GM19328 (cell line): ENCODE measurements around the gene L3MBTL4.
A peak's percentile ranks its signal among the peaks of the same experiment; 100 is the strongest.

Experiments used
- ATAC-seq: cut with Tn5 transposase; IDR thresholded peaks from one replicate; pipeline ENCODE4 v1.9.1; 2021; ENCODE audit warnings: mild to moderate bottlenecking, moderate library complexity; ENCODE audit not compliant: unreplicated experiment

The L3MBTL4 gene

GRCh38 chr18:6367208-6367607 lies 47.5 kb downstream of the L3MBTL4 start:
- no peak for ATAC-seq

GRCh38 chr18:6366776-6367175 lies 47.9 kb downstream of the L3MBTL4 start:
- ATAC-seq: no peak

GRCh38 chr18:6365385-6365784 lies 49.3 kb downstream of the L3MBTL4 start:
- ATAC-seq: no peak

GRCh38 chr18:6363216-6363615 lies 51.5 kb downstream of the L3MBTL4 start:
- peak; percentile 61 for ATAC-seq

GRCh38 chr18:6362559-6363129 lies 52.1 kb downstream of the L3MBTL4 start:
- no peak for ATAC-seq

- no peak for ATAC-seq
Measured at GRCh38 chr18:6357668-6358067, 57.0 kb downstream of the L3MBTL4 start.

GRCh38 chr18:6355789-6356589 lies 58.7 kb downstream of the L3MBTL4 start:
- no peak for ATAC-seq

GRCh38 chr18:6352275-6352674 lies 62.4 kb downstream of the L3MBTL4 start:
- no peak for ATAC-seq

- ATAC-seq: no peak
Measured at GRCh38 chr18:6342990-6343389, 71.7 kb downstream of the L3MBTL4 start.

- ATAC-seq: no peak
Measured at GRCh38 chr18:6341709-6342108, 73.0 kb downstream of the L3MBTL4 start.

GRCh38 chr18:6341303-6341702 lies 73.4 kb downstream of the L3MBTL4 start:
- no peak for ATAC-seq

- no peak for ATAC-seq
Measured at GRCh38 chr18:6340121-6340520, 74.6 kb downstream of the L3MBTL4 start.

- ATAC-seq: no peak
Measured at GRCh38 chr18:6336239-6336638, 78.5 kb downstream of the L3MBTL4 start.

GRCh38 chr18:6333981-6334380 lies 80.7 kb downstream of the L3MBTL4 start:
- ATAC-seq: no peak

GRCh38 chr18:6331872-6332271 lies 82.8 kb downstream of the L3MBTL4 start:
- ATAC-seq: no peak

GRCh38 chr18:6330786-6331185 lies 83.9 kb downstream of the L3MBTL4 start:
- ATAC-seq: no peak

GRCh38 chr18:6328621-6329010 lies 86.1 kb downstream of the L3MBTL4 start:
- ATAC-seq: no peak

GRCh38 chr18:6327895-6328620 lies 86.7 kb downstream of the L3MBTL4 start:
- ATAC-seq: no peak

- ATAC-seq: no peak
Measured at GRCh38 chr18:6327485-6327884, 87.2 kb downstream of the L3MBTL4 start.

- no peak for ATAC-seq
Measured at GRCh38 chr18:6326566-6326965, 88.1 kb downstream of the L3MBTL4 start.

GRCh38 chr18:6323319-6323889 lies 91.3 kb downstream of the L3MBTL4 start:
- ATAC-seq: no peak
